DMS114 treated with DMSO at 0.1 percent for 48 hours (cell line): ENCODE data around the gene SHKBP1.
A peak's percentile ranks its signal among the peaks of the same experiment; 100 is the strongest.
"Not testable (repeated sequence)": the region's sequence is repeated elsewhere in the genome, so short reads cannot be mapped to it uniquely, and the experiment has no call there.

Experiments used
- DNase-seq: peaks from one replicate; lab custom pipeline; 2025; ENCODE audit not compliant: unreplicated experiment; lab: John Stamatoyannopoulos, UW

The SHKBP1 gene

GRCh38 chr19:40553885-40554857, 22.5 kb upstream of the SHKBP1 start:
- no peak for DNase-seq

GRCh38 chr19:40555978-40556689, 20.5 kb upstream of the SHKBP1 start:
- DNase-seq: no peak

- DNase-seq: no peak
These were observed 19.6 kb upstream of the SHKBP1 start for GRCh38 chr19:40556953-40557530.

- no peak for DNase-seq
These were observed 17.3 kb upstream of the SHKBP1 start for GRCh38 chr19:40559394-40559793.

DNA sequence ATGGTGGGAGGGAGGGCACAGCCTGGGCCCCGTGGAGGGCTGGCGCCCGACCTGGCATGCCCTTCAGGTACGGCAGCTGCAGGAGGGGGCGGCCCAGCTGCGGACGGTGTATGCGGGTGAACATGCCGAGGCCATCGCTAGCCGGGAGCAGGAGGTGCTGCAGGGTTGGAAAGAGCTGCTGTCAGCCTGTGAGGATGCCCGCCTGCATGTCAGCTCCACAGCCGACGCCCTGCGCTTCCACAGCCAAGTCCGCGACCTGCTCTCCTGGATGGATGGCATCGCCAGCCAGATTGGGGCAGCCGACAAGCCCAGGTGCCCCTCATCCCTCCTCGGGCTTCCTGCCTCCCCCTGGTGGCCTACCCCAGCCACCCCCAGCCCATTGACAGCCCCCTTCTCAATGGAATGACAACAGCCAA, 16.6 kb upstream of the SHKBP1 start:
- DNase-seq: no peak

DNA sequence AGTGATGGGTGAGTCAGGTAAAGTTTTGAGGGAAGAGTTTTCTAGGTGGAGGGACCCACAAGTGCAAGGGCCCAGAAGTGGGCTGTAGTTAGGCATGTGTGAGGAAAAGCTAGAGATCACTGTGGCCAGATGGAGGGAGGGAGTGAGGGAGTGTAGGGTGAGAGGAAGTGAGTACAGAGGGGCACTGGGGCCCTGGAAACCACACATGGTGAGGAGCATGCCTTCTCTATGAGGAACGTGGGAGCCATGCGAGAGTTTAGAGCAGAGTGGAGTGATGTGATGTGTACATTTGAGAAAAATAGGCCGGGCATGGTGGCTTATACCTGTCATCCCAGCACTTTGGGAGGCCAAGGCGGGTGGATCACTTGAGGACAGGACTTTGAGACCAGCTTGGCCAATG, 14.7 kb upstream of the SHKBP1 start:
- no peak for DNase-seq

DNA sequence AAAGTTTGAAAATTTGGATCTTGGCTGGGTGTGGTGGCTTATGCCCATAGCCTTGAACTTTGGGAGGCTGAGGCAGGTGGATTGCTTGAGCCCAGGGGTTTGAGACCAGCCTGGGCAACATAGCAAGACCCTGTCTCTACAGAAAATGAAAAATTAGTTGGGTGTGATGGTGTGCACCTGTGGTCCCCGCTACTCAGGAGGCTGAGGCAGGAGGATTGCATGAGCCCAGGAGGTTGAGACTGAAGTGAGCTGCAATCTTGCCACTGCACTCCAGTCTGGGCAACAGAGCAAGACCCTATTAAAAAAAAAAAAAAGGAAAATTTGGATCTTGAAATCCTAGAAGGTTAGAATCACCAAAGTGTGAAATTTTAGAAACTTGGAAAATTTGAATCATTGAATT, 12.1 kb upstream of the SHKBP1 start:
- DNase-seq: not testable (repeated sequence)

- DNase-seq: no peak
These were observed 11.3 kb upstream of the SHKBP1 start for GRCh38 chr19:40565355-40565754.

GRCh38 chr19:40565910-40566495, 10.7 kb upstream of the SHKBP1 start:
- no peak for DNase-seq

DNA sequence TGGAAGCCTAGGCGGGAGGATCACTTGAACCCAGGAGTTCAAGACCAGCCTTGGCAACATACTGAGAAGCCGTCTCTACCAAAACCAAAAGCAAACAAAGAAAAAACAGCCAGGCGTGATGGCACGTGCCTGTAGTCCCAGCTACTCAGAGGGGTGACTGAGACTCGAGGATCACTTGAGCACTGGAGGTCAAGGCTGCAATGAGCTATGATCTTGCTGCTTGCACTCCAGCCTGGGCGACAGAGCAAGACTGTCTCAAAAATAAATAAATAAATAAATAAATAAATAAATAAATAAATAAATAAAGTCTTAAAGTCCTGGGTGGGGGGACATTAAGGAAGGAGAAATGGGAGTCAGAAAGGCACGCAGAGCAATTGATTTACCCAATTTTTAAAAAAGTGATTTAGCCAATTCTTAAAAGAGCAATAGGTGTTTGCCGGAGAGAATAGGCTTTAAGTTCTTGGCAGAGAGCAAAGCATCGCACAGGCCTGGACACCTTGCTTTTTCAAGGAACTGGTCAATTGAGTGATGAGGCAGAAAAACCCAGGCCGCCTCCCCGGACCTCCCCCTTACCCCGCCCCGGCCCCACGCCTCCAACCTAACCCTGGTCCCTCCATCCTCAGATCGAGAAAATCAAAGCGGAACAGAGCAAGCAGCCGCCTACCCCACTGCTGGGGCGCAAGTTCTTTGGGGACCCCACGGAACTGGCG, 9.5 kb upstream of the SHKBP1 start:
- no peak for DNase-seq

GRCh38 chr19:40567750-40568494, 8.8 kb upstream of the SHKBP1 start:
- no peak for DNase-seq

- peak; percentile 97 for DNase-seq
These were observed 6.2 kb upstream of the SHKBP1 start for GRCh38 chr19:40570313-40571004.

DNA sequence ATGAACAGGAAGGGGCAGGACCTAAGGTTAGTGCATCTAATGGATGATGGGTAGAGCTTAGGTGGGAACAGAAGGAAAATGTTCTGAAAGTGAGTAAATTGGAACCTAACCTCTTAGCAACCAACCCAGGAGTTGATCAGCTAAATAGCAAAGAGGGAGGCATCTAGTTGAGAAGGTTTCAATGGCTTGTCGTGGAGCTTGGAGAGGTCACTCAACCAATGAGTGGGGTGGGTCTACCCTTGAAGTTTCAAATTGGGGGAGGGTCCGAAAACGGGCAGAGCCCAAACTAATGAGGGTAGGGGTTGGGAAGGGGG, 5.7 kb upstream of the SHKBP1 start:
- no peak for DNase-seq

- no peak for DNase-seq
These were observed 4.7 kb upstream of the SHKBP1 start for GRCh38 chr19:40571831-40572495.

- no peak for DNase-seq
These were observed 1.3 kb upstream of the SHKBP1 start for GRCh38 chr19:40575326-40575725.

- no peak for DNase-seq
These were observed 505 bp upstream of the SHKBP1 start for GRCh38 chr19:40576151-40576584.

DNA sequence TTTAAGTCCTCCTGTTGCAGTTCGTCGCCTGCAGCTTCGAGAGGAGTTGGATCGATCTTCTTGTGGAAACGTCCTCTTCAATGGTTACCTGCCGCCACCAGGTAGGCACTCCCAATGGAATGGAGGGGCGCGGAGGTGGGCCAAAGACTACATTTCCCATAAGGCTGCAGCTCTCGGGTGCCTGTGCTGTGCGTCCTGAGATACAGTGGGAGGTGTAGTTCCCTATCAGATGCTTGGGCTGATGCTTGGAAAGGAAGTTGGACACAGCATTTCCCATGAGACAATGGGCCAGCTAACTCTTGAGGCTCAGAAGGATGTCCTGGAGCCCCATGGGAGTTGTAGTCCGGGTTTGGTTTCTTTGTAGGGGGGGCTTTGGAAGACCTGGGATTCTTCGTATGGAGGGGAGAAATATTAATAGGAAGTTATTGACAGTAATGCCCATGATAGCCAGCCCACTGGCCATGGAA, 1.8 kb downstream of the SHKBP1 start:
- DNase-seq: peak; percentile 39

DNA sequence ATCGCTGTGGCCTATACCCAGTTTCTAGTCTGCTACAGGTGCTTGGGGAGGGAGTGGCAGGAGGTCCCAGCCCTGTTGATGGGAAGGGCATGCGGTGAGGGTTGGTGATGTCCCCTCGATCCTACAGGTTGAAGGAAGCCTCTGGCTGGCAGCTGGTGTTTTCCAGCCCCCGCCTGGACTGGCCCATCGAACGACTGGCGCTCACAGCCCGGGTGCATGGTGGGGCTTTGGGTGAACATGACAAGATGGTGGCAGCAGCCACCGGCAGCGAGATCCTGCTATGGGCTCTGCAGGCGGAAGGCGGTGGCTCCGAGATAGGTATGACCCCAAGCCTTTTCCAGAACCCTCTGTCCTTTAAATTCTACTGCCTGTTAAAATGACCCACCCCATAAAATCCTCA, 3.9 kb downstream of the SHKBP1 start:
- no peak for DNase-seq

GRCh38 chr19:40581531-40581930, 4.9 kb downstream of the SHKBP1 start:
- DNase-seq: no peak
